Bronchial epithelial cell (primary cell): ENCODE data around the gene DCAKD. TPM values are rescaled to one million over a fixed set of nuclear protein-coding genes. Genes with fewer than 3 reads are reported as not detected.
"Not testable (repeated sequence)": the region's sequence is repeated elsewhere in the genome, so short reads cannot be mapped to it uniquely, and the experiment has no call there.

Source experiments
- DNase-seq: peaks from one replicate; pipeline ENCODE4 v3.0.0-alpha.2; 2010; ENCODE audit warnings: low read depth
- FAIRE-seq: peaks from 2 replicates; lab custom pipeline; 2011; peaks lifted over from hg19 to GRCh38; lab: Jason Lieb, UNC
- H3K27me3 ChIP-seq: 2 replicates; pipeline ENCODE4 v1.5.1; 2011; ENCODE audit warnings: low read length; ENCODE audit not compliant: control insufficient read depth, insufficient read depth
- H3K36me3 ChIP-seq: 2 replicates; pipeline ENCODE4 v1.5.1; 2011; ENCODE audit warnings: low read length; ENCODE audit not compliant: control insufficient read depth, insufficient read depth
- H3K4me3 ChIP-seq: 2 replicates; pipeline ENCODE4 v1.5.1; 2011; ENCODE audit warnings: mild to moderate bottlenecking, low read depth, low read length, control low read depth
- CTCF ChIP-seq: IDR thresholded peaks from 2 replicates; pipeline ENCODE4 v1.5.1; 2011; ENCODE audit warnings: mild to moderate bottlenecking, moderate library complexity, low read length, control low read depth, inconsistent platforms; ENCODE audit not compliant: insufficient read depth, severe bottlenecking
- total RNA-seq: library from RNA; depleted of rRNA; stranded (reverse); fragments of >200 nt; gene quantifications from 2 replicates; pipeline ENCODE4 v1.2.1, GENCODE V29; 2014

The DCAKD gene
- total RNA-seq, 1 donor from 2014 or later, result 18.2 TPM

DNA sequence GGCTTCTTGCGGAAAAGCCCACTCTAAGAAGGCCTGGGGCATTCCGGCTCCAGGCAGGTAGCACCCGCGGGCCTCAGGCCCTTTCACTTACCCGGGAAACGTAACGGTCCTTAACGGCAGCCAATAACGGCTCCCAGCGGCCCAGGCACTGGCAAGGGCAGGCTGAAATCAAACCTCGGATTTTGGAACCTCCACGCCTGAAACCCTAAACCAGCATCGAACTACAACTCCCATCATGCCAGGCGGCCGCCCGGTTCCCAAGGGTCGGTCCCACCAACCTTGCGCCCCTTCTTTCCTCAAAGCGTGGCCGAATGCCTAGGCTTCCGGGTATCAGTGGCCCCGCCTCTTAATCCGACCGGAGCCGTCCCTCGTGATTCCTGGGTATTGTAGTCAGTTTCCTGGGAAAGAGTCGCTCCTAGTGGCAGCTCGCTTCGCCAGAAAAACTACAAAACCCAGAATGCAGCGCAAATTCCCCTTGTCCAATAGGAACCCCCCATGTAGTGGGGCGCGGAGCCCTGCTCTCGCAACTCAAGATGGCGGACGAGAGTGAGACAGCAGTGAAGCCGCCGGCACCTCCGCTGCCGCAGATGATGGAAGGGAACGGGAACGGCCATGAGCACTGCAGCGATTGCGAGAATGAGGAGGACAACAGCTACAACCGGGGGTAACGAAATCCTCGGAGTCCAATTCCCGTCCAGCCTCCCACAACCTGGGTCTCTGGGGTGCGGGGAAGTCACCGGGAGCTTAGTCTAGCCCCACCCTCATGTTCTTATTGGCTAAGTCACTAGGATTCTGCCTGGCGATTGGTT, 9.6 kb upstream of the DCAKD start, which contains the start of gene NMT1:
Gene NMT1 (plus strand): TSS at position 521 of the 809 bp plus-strand sequence. CDS start 13 bp downstream, at position 534.
- no peak for FAIRE-seq
- no peaks in the 10 kb centered on the region for H3K27me3 ChIP-seq
- no peaks in the 10 kb centered on the region for H3K36me3 ChIP-seq
- no peak for TF ChIP-seq CTCF
- peak; percentile 98 for DNase-seq
- H3K4me3 ChIP-seq, result peak within 1 kb of the TSS; percentile 88

DNA sequence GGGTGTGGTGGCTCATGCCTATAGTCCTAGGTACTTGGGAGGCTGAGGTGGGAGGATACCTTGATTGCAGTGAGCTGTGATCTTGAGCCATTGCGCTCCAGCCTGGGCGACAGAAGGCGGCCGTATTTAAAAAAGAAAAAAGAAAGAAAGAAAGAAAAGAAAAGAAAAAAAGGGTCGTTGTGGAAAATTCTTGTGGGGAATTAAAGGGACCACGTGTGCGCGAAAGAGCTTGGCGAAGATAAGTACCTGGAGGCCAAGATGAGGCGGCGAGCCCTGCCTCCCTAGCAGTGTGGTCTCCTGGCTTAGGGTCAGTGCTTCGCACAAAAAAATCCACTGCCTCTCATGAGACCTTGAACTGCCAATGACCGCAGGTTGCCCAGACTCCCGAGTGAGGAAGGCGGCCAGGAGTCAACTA, 9.0 kb upstream of the DCAKD start:
- FAIRE-seq, result no peak
- no peak for TF ChIP-seq CTCF
- DNase-seq, result no peak
- Histone ChIP-seq H3K27me3 (no peaks in the 10 kb centered on the region), H3K36me3 (no peaks in the 10 kb centered on the region), H3K4me3 (peak overlapping the region; percentile 88)

- DNase-seq (peak; percentile 73), FAIRE-seq (no peak)
- no peaks in the 10 kb centered on the region for H3K27me3 ChIP-seq
- TF ChIP-seq CTCF, result no peak
- peak overlapping the region; percentile 41 for H3K4me3 ChIP-seq
- H3K36me3 ChIP-seq, result no peaks in the 10 kb centered on the region
These were observed 780 bp upstream of the DCAKD start for GRCh38 chr17:45052052-45052772.

- not testable (repeated sequence) for DNase-seq, FAIRE-seq, H3K36me3 ChIP-seq, H3K27me3 ChIP-seq, H3K4me3 ChIP-seq
These were observed 254 bp upstream of the DCAKD start for GRCh38 chr17:45051720-45052051.

GRCh38 chr17:45050481-45051059, 862 bp downstream of the DCAKD start:
- H3K4me3 ChIP-seq, result peak overlapping the region; percentile 73
- TF ChIP-seq CTCF, result no peak
- FAIRE-seq, result no peak
- no peaks in the 10 kb centered on the region for H3K27me3 ChIP-seq
- no peaks in the 10 kb centered on the region for H3K36me3 ChIP-seq
- peak; percentile 61 for DNase-seq
